Loucy (cell line): ENCODE results near the gene NOD1.
"Not testable (repeated sequence)": the region's sequence is repeated elsewhere in the genome, so short reads cannot be mapped to it uniquely, and the experiment has no call there.

Experiments
- H2AFZ ChIP-seq: fragments of 200-600 bp; sonication (generic); 2 replicates; pipeline ENCODE4 v1.6.0; 2016; ENCODE audit warnings: antibody characterized with exemption, mild to moderate bottlenecking, low read length, moderate library complexity
- H3F3A ChIP-seq: fragments of 200-600 bp; 2 replicates; pipeline ENCODE4 v1.6.0; 2016; ENCODE audit warnings: antibody characterized with exemption, low read depth, mild to moderate bottlenecking
- H3K27me3 ChIP-seq: fragments of 200-600 bp; sonication (generic); 2 replicates; pipeline ENCODE4 v1.6.1; 2014; ENCODE audit warnings: low read length, mild to moderate bottlenecking; ENCODE audit not compliant: insufficient read depth, poor library complexity, severe bottlenecking
- H3K36me3 ChIP-seq: fragments of 200-600 bp; sonication (generic); 2 replicates; pipeline ENCODE4 v1.6.1; 2016; ENCODE audit warnings: low read length; ENCODE audit not compliant: insufficient read depth
- H3K4me1 ChIP-seq: fragments of 200-600 bp; sonication (generic); 2 replicates; pipeline ENCODE4 v1.5.1; 2014; ENCODE audit warnings: low read length, mild to moderate bottlenecking; ENCODE audit not compliant: insufficient read depth, poor library complexity, severe bottlenecking
- H3K4me2 ChIP-seq: fragments of 200-600 bp; sonication (generic); 2 replicates; pipeline ENCODE4 v1.6.0; 2014; ENCODE audit warnings: antibody characterized with exemption, low read length, low read depth, mild to moderate bottlenecking; ENCODE audit not compliant: poor library complexity, severe bottlenecking
- H3K4me3 ChIP-seq: fragments of 200-600 bp; sonication (generic); 2 replicates; pipeline ENCODE4 v1.5.1; 2014; ENCODE audit warnings: low read length, mild to moderate bottlenecking, mixed read lengths; ENCODE audit not compliant: poor library complexity, severe bottlenecking
- H3K79me2 ChIP-seq: fragments of 200-600 bp; sonication (generic); 2 replicates; pipeline ENCODE4 v1.6.1; 2014; ENCODE audit warnings: low read length; ENCODE audit not compliant: insufficient read depth
- H3K9ac ChIP-seq: fragments of 200-600 bp; sonication (generic); 2 replicates; pipeline ENCODE4 v1.6.0; 2014; ENCODE audit warnings: mild to moderate bottlenecking, low read depth, low read length, moderate library complexity; ENCODE audit not compliant: poor library complexity, severe bottlenecking
- H3K9me2 ChIP-seq: fragments of 200-600 bp; sonication (generic); replicated peaks from 2 replicates; pipeline ENCODE4 v1.6.1; 2016; ENCODE audit warnings: low read depth, low read length, mixed read lengths
- H3K9me3 ChIP-seq: fragments of 200-600 bp; sonication (generic); 2 replicates; pipeline ENCODE4 v1.6.1; 2014; ENCODE audit warnings: mild to moderate bottlenecking, antibody characterized with exemption, low read length, low read depth; ENCODE audit not compliant: insufficient read depth
- H4K20me1 ChIP-seq: fragments of 200-600 bp; sonication (generic); 2 replicates; pipeline ENCODE4 v1.6.0; 2014; ENCODE audit warnings: antibody characterized with exemption, low read length, mild to moderate bottlenecking; ENCODE audit not compliant: insufficient read depth, poor library complexity, severe bottlenecking
- CTCF ChIP-seq: fragments of 200-600 bp; sonication (generic); conservative IDR thresholded peaks from 2 replicates; pipeline ENCODE4 v1.5.1; 2014; ENCODE audit warnings: mild to moderate bottlenecking, antibody characterized with exemption, low read length
- EZH2phosphoT487 ChIP-seq: fragments of 200-600 bp; IDR thresholded peaks from 2 replicates; pipeline ENCODE4 v1.6.1; 2018; ENCODE audit warnings: antibody characterized with exemption, mild to moderate bottlenecking, moderate library complexity, borderline replicate concordance

Gene NOD1

DNA sequence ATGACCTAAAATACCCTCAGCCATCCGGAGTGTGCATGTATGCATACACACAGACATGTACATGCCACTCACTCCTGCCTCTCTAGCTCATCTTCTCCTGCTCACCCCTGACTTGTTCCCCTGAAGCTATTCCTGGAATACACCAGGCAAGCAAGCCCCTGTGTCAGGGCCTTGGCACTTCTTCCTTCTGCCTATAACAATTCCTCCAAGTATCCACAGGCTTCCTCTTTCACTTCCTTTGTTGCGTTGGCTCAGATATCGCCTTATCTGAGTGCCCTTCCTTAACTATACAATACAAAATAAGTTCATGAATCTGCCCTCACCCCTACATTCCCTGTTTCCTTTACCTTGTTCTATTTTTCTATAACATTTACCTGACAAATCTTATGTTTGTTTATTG, 88.8 kb downstream of the NOD1 start:
- Histone ChIP-seq H3K27me3 (no peaks in the 10 kb centered on the region), H3K9me2 (no peaks in the 10 kb centered on the region), H3F3A (no peaks in the 10 kb centered on the region), H2AFZ (no peak overlapping the region), H4K20me1 (no peaks in the 10 kb centered on the region), H3K4me1 (peaks cover 7% of the 10 kb centered on the region), H3K36me3 (no peaks in the 10 kb centered on the region; the same call in 1 of the 2 replicates), H3K9me3 (no peaks in the 10 kb centered on the region), H3K4me2 (no peak overlapping the region), H3K4me3 (no peak overlapping the region), H3K79me2 (no peaks in the 10 kb centered on the region), H3K9ac (no peak overlapping the region)
- TF ChIP-seq EZH2phosphoT487 (no peak), CTCF (no peak)

DNA sequence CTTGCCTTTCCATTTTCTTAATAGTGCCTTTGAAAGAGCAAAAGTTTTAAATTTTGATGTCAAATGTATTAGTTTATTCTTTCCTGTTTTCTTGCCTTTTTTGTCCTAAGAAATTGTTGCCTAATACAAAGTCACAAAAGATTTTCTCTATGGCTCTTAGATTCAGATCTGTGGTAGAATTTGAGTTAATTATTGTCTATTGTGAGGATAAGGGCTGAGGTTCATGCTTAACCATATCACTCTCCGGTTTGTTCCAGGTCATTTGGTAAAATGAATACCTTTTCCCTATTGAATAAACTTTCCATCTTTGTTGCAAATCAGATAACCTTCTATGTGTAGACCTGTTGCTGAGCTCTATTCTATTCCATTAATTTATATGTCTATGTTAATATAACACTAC, 96.0 kb downstream of the NOD1 start:
- TF ChIP-seq CTCF, result no peak
- no peaks in the 10 kb centered on the region for H3K27me3 ChIP-seq
- no peaks in the 10 kb centered on the region for H3K9me2 ChIP-seq
- H3K9ac ChIP-seq, result no peak overlapping the region
- no peaks in the 10 kb centered on the region for H3K4me1 ChIP-seq
- no peak overlapping the region for H2AFZ ChIP-seq
- H3K4me3 ChIP-seq, result no peak overlapping the region
- H3K79me2 ChIP-seq, result no peaks in the 10 kb centered on the region
- no peaks in the 10 kb centered on the region for H3K9me3 ChIP-seq
- no peaks in the 10 kb centered on the region for H3F3A ChIP-seq
- no peaks in the 10 kb centered on the region for H3K36me3 ChIP-seq
- H4K20me1 ChIP-seq, result no peaks in the 10 kb centered on the region
- no peak overlapping the region for H3K4me2 ChIP-seq

GRCh38 chr7:30380824-30381223, 97.8 kb downstream of the NOD1 start:
- H3K4me2 ChIP-seq, H3F3A ChIP-seq, H3K4me3 ChIP-seq, H3K79me2 ChIP-seq, H3K4me1 ChIP-seq, H4K20me1 ChIP-seq, H3K27me3 ChIP-seq, H3K9ac ChIP-seq, H3K36me3 ChIP-seq, H2AFZ ChIP-seq, H3K9me3 ChIP-seq, H3K9me2 ChIP-seq: not testable (repeated sequence)

DNA sequence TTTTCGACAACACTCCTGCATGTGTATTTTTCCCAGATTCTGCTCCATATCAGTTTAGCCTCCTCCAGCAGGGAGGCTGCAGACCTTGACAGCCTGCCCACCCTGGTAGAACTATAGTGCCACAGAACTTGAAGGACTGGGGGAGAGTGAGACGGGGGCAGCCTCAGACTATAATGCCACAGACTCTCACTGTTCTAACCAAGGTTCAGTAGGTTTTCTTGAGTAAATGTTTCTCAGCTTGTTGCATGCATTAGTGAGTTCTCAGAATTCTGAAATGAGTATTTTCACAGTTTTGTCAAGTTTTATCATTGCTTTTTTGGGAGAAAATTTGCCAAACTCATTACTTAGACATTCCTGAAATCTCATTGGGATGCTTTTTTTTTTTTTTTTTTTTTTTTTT, 98.3 kb downstream of the NOD1 start:
- no peaks in the 10 kb centered on the region for H3K4me1 ChIP-seq
- no peaks in the 10 kb centered on the region for H3F3A ChIP-seq
- H3K4me2 ChIP-seq, result no peak overlapping the region
- no peak overlapping the region for H3K9ac ChIP-seq
- no peaks in the 10 kb centered on the region for H3K27me3 ChIP-seq
- no peaks in the 10 kb centered on the region for H3K79me2 ChIP-seq
- H3K4me3 ChIP-seq, result no peak overlapping the region
- no peak overlapping the region for H2AFZ ChIP-seq
- H3K9me2 ChIP-seq, result no peaks in the 10 kb centered on the region
- no peaks in the 10 kb centered on the region for H3K9me3 ChIP-seq
- H3K36me3 ChIP-seq, result no peaks in the 10 kb centered on the region
- no peaks in the 10 kb centered on the region for H4K20me1 ChIP-seq
- TF ChIP-seq EZH2phosphoT487, result no peak
- TF ChIP-seq CTCF, result no peak
